Omental fat pad (tissue), 4 donors: ENCODE measurements around the gene NEB. TPM values are rescaled to one million over a fixed set of nuclear protein-coding genes. Genes with fewer than 3 reads are reported as not detected.
A peak's percentile ranks its signal among the peaks of the same experiment; 100 is the strongest.
"Not testable (repeated sequence)": the region's sequence is repeated elsewhere in the genome, so short reads cannot be mapped to it uniquely, and the experiment has no call there.

Experiments
- ATAC-seq: fragments of 150-250 bp; one replicate; pipeline ENCODE4 v1.9.1; 2016; ENCODE audit warnings: mild to moderate bottlenecking, moderate library complexity; ENCODE audit not compliant: low FRiP score
- DNase-seq: peaks from one replicate; pipeline ENCODE4 v3.0.0-alpha.2; 2019; ENCODE audit warnings: low spot score
- CTCF ChIP-seq, 3 donors: fragments of 450-650 bp; IDR thresholded peaks; one replicate each; pipeline ENCODE4 v1.5.1; 2016 to 2017; ENCODE audit warnings: antibody characterized with exemption in 3 of 3, mild to moderate bottlenecking in 3 of 3, moderate library complexity in 2 of 3
- total RNA-seq, 4 donors: library from RNA; depleted of rRNA; stranded (reverse); fragments of >200 nt; gene quantifications; one replicate each; pipeline ENCODE4 v1.1.0, GENCODE V29; 2016

NEB gene
- total RNA-seq, 4 donors from 2014 or later, result 1.2 to 3.6 (median 2.3) TPM

GRCh38 chr2:151760139-151760650 lies 25.9 kb upstream of the NEB start:
- TF ChIP-seq CTCF (IDR thresholded peaks at IDR 0.05), result no peak
- DNase-seq, result no peak
- ATAC-seq, result peak; percentile 68

GRCh38 chr2:151758744-151759143 lies 24.5 kb upstream of the NEB start:
- TF ChIP-seq CTCF (IDR thresholded peaks at IDR 0.05), result no peak
- DNase-seq, result no peak
- ATAC-seq, result no peak

- DNase-seq (no peak), ATAC-seq (peak; percentile 33)
- no peak for TF ChIP-seq CTCF (IDR thresholded peaks at IDR 0.05)
Observed at GRCh38 chr2:151757861-151758260, 23.6 kb upstream of the NEB start.

GRCh38 chr2:151756820-151757219 lies 22.5 kb upstream of the NEB start:
- TF ChIP-seq CTCF (IDR thresholded peaks at IDR 0.05), result no peak
- no peak for DNase-seq
- no peak for ATAC-seq

- TF ChIP-seq CTCF (IDR thresholded peaks at IDR 0.05), result no peak
- ATAC-seq (no peak), DNase-seq (no peak)
Observed at GRCh38 chr2:151754253-151754897, 20.1 kb upstream of the NEB start.

GRCh38 chr2:151753540-151753939 lies 19.3 kb upstream of the NEB start:
- no peak for TF ChIP-seq CTCF (IDR thresholded peaks at IDR 0.05)
- DNase-seq, result no peak
- ATAC-seq, result no peak

- not testable (repeated sequence) for ATAC-seq, DNase-seq
Observed at GRCh38 chr2:151745261-151745660, 11.0 kb upstream of the NEB start.
